ENCODE measurements around the gene MRPL16. TPM values are rescaled to one million over a fixed set of nuclear protein-coding genes. Genes with fewer than 3 reads are reported as not detected.

The MRPL16 gene
- polyA plus RNA-seq, 1 donor from 2014 or later: 33.2 TPM

- Histone ChIP-seq H3K4me3 (ENCODE audit: low read length) (no peak overlapping the region), H2AFZ (ENCODE audit: low read depth, low read length) (no peak overlapping the region), H3K79me2 (replicated peaks; ENCODE audit: insufficient read depth, low read length) (no peaks in the 10 kb centered on the region), H3K9me3 (ENCODE audit: low read length) (no peaks in the 10 kb centered on the region), H3K36me3 (ENCODE audit: insufficient read depth, low read length) (no peaks in the 10 kb centered on the region), H3K27me3 (ENCODE audit: insufficient read depth, low read depth, low read length) (no peaks in the 10 kb centered on the region), H3F3A (ENCODE audit: insufficient read depth, low read length, poor library complexity, severe bottlenecking) (no peaks in the 10 kb centered on the region), H4K20me1 (ENCODE audit: insufficient read depth) (no peaks in the 10 kb centered on the region), H3K9ac (ENCODE audit: low read length) (no peak overlapping the region), H3K4me2 (ENCODE audit: low read length) (no peak overlapping the region), H3K9me2 (ENCODE audit: insufficient read depth, low read length) (no peaks in the 10 kb centered on the region), H3K27ac (ENCODE audit: low read length) (no peak overlapping the region)
- TF ChIP-seq EZH2 (IDR thresholded peaks at IDR 0.05; ENCODE audit: borderline replicate concordance, insufficient read depth, low read length, poor library complexity, severe bottlenecking): no peak
- no peak for TF ChIP-seq REST (IDR thresholded peaks at IDR 0.05; ENCODE audit: borderline replicate concordance)
- no peak for TF ChIP-seq SMC3 (conservative IDR thresholded peaks at IDR 0.05; ENCODE audit: poor library complexity)
- no peak for TF ChIP-seq MXI1 (conservative IDR thresholded peaks at IDR 0.05; ENCODE audit: poor library complexity, severe bottlenecking)
- no peak for TF ChIP-seq EP300 (conservative IDR thresholded peaks at IDR 0.05; ENCODE audit: poor library complexity, severe bottlenecking)
- TF ChIP-seq CTCF (IDR thresholded peaks at IDR 0.05; ENCODE audit: poor library complexity, severe bottlenecking): no peak
- TF ChIP-seq RAD21 (conservative IDR thresholded peaks at IDR 0.05): no peak
- no peak for TF ChIP-seq POLR2AphosphoS5 (IDR thresholded peaks at IDR 0.05)
- no peak for TF ChIP-seq TAF1 (IDR thresholded peaks at IDR 0.05; ENCODE audit: low read depth)
Measured at GRCh38 chr11:59770319-59770718, 40.3 kb downstream of the MRPL16 start.

GRCh38 chr11:59769828-59770227 lies 40.8 kb downstream of the MRPL16 start:
- Histone ChIP-seq H3K4me2 (ENCODE audit: low read length) (no peak overlapping the region), H4K20me1 (ENCODE audit: insufficient read depth) (no peaks in the 10 kb centered on the region), H3K4me3 (ENCODE audit: low read length) (no peak overlapping the region)

More at GRCh38 chr11:59769828-59770227, 40.8 kb downstream of the MRPL16 start:
- TF ChIP-seq REST (IDR thresholded peaks at IDR 0.05; ENCODE audit: borderline replicate concordance): no peak
- TF ChIP-seq MXI1 (conservative IDR thresholded peaks at IDR 0.05; ENCODE audit: poor library complexity, severe bottlenecking): no peak
- TF ChIP-seq RAD21 (conservative IDR thresholded peaks at IDR 0.05): no peak
- no peak for TF ChIP-seq CTCF (IDR thresholded peaks at IDR 0.05; ENCODE audit: poor library complexity, severe bottlenecking)
- no peak for TF ChIP-seq POLR2AphosphoS5 (IDR thresholded peaks at IDR 0.05)
- TF ChIP-seq EZH2 (IDR thresholded peaks at IDR 0.05; ENCODE audit: borderline replicate concordance, insufficient read depth, low read length, poor library complexity, severe bottlenecking): no peak
- TF ChIP-seq EP300 (conservative IDR thresholded peaks at IDR 0.05; ENCODE audit: poor library complexity, severe bottlenecking): no peak
- TF ChIP-seq SMC3 (conservative IDR thresholded peaks at IDR 0.05; ENCODE audit: poor library complexity): no peak
- no peak for TF ChIP-seq TAF1 (IDR thresholded peaks at IDR 0.05; ENCODE audit: low read depth)
- Histone ChIP-seq H3K27me3 (ENCODE audit: insufficient read depth, low read depth, low read length) (no peaks in the 10 kb centered on the region), H3K9me2 (ENCODE audit: insufficient read depth, low read length) (no peaks in the 10 kb centered on the region), H3K79me2 (replicated peaks; ENCODE audit: insufficient read depth, low read length) (no peaks in the 10 kb centered on the region), H3K36me3 (ENCODE audit: insufficient read depth, low read length) (no peaks in the 10 kb centered on the region), H3K27ac (ENCODE audit: low read length) (no peak overlapping the region), H3K9me3 (ENCODE audit: low read length) (no peaks in the 10 kb centered on the region), H2AFZ (ENCODE audit: low read depth, low read length) (no peak overlapping the region), H3K9ac (ENCODE audit: low read length) (no peak overlapping the region), H3F3A (ENCODE audit: insufficient read depth, low read length, poor library complexity, severe bottlenecking) (no peaks in the 10 kb centered on the region)
